ENCODE measurements around the gene PLEKHH2.
A peak's percentile ranks its signal among the peaks of the same experiment; 100 is the strongest.

Gene PLEKHH2

DNA sequence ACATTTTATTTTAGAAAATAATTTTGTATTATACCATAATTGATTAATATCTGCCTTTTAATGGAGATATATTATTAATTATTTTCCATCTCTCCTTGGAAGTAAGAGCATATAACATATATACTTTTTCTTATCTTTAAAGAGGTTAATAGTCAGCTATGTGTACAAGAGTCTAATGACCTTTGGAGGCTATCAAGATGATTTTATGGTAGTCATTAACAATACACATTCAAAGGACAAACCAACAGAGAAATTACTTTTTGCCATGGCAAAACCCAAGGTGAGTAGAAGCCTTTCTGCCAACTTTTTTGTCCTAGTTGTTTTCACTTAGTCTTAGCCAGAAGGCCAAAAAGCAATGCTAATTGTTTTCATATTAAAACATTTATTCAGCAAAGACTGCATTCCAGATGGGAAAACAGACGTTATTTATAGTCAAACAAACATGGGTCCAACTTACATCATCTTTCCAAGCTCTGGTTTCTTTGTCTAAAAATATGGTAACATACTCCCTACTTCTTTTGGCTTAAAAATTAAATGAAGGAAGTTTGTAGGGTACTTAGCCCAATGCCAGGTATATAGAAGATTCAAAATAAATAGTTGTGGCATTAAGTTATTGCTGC, 127.1 kb downstream of the PLEKHH2 start:
- no peak for DNase-seq

DNA sequence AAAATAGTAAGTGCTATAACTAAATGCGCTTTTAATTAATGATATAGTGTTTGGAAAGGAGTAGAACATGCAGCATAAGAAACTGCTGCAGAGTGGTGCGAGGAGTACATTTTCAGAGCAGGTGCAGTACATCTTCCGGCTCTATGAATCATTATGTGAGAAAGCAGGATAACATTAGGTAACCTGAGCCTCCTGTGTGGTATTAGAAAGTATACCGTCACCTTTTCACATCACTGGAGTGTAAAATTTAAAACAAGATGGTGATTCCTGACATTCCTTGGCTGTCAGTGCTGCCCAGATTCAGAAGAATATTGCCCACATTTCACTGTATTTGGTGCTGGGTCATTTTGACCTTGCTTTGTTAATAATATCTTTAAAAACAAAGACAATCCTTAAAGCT, 128.9 kb downstream of the PLEKHH2 start:
- DNase-seq, result no peak

DNA sequence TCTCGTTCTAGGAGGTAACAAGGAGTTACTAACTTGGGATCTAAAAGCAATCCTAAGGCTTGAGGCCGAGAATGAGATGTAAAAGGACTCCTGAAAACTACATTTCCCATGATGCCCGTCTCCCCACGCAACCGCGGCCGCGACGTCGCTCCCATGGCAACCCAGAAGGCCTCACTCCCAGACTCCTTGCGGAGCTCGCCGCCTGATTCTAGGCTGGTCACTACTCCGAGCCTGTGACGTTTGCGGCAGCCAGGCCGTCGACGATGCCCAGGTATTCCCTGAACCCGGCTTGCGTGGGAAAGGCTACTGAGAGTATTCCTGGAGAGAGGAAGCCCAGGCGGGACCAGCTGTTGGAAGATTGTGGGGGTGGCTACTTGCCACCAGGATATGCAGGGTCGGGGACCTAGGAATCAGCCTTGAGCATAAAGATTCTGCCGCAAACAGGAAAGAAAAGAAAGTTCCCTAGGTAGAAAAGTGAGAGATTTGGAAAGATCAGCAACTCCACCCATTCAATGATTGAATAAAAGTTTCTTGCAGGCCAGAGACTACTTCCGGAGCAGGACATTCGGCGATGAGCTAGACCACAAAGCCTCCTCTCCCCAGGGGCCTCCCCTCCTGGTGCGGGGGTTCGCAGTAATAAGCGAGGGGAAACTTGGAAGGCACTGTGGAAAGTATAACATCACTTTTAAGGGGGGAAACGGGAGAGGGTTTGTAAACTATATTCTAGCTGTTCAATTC, 137.0 kb downstream of the PLEKHH2 start, which contains the start of gene DYNC2LI1:
DYNC2LI1 (plus strand) TSS at position 164 of the 738 bp plus-strand sequence; CDS start at position 264, 100 bp downstream.
- peak; percentile 70 to 75 for DNase-seq

DNA sequence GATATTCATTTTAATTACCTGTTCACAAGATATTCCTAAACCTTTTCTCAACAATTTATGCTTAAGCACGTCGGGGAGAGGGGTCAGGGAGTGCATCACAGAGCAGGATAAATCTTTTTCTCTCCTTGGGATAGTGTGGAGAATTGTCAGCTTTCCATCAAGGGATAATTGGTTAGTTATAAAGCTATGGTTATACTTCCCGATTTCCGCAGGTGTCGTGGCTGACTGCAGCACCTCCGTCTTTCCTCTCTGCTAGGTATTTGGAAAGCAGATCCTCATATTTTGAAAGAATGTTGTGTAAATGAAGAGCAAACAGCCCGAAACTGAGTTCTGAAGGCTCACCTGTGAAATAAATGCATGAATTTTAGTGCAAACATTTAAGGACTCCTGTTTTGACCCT, 137.6 kb downstream of the PLEKHH2 start:
- no peak for DNase-seq

DNA sequence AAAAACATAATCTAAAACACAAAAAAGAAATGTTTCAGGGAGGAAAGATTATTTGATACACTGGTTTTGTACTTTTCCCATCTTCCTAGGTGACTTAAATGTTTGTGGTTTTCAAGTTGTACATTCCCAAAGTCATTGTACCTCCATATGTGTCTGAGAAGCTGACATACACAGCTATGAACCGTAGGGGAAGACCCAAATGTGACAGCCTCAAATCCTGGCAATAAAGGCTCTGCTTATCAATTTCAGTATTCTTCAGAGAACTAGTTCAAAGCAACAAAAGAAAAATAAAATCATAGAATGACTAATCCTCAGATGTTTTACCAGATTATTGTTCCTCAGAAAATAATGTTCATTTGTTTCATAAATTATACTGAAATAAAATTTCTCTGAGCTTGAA, 139.3 kb downstream of the PLEKHH2 start:
- no peak for DNase-seq

DNA sequence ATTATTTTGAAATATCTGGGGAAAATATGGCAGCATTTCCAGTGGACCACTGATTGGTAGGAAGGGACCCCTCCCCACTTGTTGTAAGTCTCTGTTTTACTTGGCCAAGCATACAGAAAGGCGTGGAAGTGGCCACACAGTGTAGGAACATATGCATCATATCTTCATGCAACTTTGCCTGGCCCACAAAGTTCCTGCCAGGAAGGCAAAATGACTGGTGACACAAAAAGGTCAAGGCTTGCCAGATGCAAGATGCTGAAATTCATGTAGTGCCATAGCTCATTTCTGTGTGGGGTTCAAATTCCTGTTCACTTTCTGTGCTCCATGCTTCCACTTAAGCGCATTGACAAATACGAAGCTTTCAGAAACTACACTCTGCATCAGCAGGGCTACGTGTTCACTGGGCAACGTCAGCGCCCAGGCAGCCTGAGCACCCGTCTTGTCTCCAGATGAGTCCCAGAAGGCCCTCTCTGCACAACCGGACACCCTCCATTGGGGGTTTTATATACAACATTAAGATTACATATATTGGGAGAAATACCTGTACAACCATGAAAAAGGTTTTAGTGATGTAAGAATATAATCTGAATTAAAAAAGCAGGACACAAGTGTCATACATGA, 140.4 kb downstream of the PLEKHH2 start:
- no peak for DNase-seq

DNA sequence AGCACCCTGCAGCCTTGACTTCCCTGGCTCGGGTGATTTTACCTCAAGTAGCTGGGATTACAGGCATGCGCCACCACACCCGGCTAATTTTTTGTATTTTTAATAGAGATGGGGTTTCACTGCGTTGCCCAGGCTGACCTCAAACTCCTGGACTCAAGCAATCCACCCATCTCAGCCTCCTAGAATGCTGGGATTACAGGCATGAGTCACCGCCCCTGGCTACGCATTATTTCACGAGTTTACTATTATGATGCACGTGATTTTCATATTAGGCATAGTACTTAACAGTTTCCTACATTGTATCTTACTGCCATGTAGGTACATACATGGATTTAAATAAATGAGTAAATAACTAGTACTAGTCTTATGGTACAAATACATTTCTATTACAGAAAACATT, 141.2 kb downstream of the PLEKHH2 start:
- no peak for DNase-seq

DNA sequence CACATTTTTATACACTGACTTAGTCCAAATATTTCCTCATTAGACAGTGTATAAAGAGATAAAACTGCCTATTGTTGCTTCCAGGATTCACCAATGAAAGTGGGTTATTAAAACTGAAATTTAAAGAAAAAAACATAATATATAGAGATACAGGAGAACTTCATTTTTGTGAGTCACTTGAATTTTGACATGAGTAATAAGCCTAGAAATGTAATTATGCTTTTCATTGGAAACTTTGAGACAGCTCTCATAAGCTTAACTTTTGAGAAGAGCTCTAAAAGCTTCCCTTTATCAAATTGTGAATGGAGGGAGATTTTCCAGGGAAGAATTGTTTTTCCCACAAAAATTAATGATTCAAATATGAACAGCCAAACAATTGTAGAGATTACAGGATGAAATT, 150.8 kb downstream of the PLEKHH2 start:
- no peak for DNase-seq

DNA sequence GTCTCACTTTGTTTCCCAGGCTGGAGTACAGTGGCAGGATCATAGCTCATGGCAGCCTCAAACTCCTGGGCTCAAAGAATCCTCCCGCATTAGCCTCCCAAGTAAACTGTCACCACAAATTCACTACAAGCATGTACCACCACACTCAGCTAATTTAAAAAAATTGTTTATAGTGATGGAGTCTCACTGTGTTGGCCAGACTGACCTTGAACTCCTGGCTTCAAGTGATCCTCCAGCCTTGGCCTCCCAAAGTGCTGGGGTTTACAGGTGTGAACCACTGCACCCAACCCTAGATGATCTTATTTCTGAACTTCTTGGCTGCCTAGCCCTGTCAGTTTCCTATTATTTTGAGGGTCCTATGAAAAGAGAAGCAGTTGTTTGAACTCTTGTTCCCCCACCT, 151.6 kb downstream of the PLEKHH2 start:
- DNase-seq, result no peak

DNA sequence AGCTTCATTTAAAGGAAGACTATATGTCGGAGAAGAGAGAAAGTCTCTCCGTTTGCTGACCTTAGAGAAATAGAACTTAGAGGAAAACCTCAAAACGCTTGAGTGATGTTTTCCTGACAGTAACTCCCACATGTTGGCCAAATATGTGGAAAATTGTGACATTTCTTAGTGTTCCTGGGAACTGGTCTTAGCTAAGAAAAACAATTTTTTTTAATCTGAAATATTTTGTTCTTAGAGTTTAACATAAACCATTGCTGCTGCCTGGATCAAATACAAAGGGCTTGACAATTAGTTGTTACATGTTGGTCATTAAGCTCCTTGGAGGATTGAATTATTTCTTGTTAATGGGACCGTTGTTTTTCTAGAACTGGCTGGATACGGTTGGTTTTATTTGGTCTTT, 153.1 kb downstream of the PLEKHH2 start:
- DNase-seq, result no peak

DNA sequence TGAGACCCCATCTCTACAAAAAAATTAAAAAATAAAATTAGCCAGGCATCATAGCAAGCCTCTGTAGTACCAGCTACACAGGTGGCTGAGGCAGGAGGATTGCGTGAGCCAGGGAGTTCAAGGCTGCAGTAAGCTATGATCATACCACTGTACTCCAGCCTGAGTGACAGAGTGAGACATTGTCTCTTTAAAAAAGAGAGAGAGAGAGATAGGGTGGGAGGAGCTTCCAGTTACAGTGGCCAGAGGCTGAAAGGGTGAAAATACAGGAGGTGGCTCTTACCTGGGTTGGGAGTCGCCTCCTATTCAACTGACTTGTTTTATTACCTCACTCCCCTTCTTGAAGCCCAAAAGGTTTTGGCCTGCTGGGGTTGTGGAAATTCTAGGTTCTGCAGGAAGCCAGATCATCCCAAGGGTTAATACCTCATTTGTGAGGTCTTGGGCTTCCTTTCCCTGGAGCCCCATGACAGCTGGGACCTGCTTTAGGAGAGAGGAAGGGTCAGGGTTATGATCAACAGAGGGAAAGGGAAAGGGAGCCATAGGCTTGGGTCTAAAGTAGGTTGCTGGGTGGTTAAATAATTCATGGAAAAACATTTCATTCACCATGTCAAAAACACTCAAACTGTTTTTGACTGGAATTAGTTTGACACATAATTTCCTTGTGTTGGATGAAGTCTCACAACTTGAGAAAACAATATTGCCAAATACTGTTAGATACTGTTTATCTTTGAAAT, 154.1 kb downstream of the PLEKHH2 start:
- no peak for DNase-seq

DNA sequence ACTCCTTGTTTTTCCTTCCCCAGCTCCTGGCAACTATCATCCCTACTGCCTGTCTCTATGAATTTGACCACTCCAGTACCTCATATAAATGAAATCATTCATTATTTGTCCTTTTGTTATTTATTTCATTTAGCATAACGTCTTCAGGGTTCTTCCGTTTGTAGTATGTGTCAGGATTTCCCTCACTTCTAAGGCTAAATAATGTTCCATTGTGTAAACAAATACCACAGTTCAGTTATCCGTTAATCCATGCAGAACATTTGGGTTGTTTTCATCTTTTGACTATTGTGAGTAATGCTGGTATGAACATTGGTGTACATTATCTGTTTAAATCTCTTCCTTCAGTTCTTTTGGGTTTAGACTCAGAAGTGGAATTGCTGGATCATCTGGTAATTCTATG, 155.6 kb downstream of the PLEKHH2 start:
- DNase-seq, result no peak

DNA sequence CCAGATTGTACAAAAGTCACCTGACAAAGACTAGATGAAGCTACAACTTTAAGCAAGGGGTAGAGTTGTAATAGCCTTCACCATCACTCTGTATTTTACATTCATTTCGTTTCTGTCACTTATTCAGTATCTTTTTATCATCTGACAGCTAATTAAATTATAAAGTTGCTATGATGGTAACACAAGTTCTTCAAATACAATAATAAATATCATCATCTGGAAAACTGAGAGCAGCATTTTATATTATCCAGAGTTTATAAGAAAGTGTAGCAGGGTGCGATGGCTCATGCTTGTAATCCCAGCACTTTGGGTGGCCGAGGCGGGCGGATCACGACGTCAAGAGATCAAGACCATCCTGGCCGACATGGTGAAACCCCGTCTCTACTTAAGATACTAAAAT, 157.9 kb downstream of the PLEKHH2 start:
- DNase-seq, result no peak

DNA sequence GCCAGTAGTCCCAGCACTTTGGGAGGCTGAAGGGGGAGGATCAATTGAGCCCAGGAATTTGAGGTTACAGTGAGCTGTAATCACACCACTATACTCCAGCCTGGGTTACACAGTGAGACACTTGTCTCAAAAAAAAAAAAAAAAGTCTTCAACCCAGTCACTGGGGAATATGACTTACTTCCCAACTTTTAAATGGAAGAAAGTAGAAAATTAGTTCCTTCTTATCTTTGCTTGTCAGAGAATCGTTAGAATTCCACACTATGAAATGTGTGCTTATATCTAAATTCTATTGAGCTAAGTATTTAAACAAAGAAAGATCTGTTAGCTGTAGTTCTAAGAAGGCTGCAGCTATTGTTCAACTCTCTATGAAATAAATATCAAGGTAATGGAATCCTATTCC, 159.1 kb downstream of the PLEKHH2 start:
- no peak for DNase-seq

DNA sequence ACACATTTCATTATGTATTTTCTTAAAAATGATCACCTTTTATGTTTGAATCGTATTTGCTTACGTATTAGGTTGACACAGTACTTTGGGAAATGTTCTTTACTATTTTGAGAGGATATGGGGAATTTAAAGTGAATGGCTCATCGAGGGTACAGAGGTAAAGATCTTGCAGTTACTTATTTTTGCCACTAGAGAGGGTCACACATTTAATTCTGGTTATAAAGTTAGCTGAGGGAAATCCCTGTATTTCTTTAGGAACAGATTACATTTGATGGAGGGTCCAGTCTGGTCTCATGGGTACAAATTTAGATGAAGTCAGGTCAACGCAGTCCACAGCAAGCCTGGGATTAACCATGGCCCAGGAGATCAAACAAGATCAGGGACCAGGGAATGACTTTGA, 161.2 kb downstream of the PLEKHH2 start:
- DNase-seq, result no peak

DNA sequence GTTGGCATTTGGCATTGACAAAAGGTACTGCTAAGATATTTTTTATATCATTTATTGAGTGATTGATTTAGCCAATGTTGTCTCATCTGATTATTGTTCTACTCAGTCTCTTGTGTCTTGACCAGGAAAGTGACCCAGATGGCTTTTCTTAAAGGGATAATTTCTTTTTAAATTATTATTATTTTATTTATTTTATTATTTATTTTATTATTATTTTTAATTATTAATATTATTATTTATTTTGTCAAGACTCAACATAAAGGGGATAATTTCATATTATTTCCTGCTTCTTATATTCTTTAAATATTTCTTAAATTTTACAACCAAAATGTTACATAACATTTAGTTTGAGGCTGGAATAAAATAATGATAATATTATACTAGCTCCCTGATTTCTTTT, 163.8 kb downstream of the PLEKHH2 start:
- no peak for DNase-seq

DNA sequence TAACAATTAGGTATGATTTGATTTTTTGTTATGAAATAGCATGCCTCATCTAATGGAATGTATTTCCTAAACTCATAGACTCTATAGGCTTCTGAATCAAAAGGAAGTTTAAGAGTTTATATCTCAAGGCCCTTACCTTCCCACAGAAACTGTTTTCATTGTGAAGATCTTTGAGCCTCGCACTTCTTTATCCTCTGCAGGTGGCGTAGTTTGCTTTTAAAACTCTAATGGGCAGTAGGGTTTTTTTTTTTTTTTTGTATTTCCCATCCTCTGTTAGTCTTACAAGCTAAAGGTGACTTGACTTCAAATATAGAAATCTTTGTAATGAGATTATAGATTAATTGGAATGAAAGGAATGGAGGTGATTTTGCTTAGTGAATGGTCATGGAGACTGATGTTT, 165.1 kb downstream of the PLEKHH2 start:
- DNase-seq, result no peak

DNA sequence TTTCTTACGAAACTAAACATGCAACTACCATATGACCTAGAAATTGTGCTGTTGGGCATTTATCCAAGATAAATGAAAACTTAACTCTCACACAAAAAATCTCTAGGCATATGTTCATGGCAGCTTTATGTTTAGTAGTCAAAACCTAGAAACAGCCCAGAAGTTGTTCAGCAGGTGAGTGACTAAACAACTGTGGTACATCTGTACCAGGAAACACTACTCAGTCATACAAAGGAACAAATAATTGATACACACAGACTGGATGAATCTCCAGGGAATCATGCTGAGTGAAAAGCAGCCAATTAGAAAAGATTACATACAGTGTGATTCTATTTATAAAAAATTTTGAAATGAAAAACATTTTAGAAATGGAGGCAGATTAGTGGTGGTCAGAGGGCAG, 166.1 kb downstream of the PLEKHH2 start:
- DNase-seq, result no peak

DNA sequence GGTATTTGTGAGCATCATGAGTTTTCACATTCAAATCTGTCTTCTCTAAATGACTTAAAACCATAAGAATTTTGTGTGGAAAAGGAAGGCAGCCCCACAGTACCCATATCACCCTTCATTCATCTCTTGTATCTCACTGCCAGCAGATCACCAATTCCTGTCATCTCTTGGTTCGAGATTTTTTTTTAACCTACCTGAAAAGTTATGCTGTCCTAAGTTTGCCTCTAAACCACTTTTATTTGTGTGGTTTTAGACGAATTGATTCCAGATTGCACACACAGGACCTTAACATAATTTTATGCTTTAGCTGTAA, 169.6 kb downstream of the PLEKHH2 start:
- no peak for DNase-seq

DNA sequence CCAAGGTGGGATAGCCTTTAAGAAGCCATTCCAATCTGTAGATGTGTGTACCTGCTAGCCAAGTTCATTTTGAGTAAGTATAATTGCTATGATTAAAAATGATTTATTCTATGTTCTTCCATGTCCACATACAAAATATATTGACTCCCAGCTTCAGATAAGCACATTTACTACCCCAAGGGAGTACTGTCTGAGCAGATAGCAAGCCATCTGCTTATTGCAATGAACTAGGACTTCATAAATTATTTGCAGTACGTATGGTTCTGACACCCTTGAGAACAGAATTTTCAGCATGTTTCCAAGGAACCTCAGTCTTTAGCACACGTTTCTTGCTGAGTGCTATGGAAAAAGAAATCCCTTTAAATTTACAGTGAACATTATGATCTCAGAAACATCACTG, 173.4 kb downstream of the PLEKHH2 start:
- no peak for DNase-seq

DNA sequence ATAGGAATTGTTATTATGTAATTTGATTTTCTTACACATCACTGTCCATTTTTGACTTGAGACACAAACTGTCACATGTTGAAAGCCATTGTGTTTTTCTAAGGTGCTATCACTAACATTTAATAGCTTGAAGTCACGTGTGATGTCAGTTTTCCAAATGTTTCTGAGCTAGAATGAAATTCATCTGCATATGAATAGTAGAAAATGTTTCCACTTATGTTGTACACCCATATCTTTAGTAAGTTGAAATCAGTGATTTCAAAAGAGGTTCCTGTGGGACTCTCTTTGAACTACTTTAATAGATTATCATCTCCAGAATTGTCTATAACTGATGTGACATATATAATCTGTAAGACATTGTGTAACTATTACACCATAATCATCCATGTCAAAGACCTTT, 173.8 kb downstream of the PLEKHH2 start:
- DNase-seq, result no peak

DNA sequence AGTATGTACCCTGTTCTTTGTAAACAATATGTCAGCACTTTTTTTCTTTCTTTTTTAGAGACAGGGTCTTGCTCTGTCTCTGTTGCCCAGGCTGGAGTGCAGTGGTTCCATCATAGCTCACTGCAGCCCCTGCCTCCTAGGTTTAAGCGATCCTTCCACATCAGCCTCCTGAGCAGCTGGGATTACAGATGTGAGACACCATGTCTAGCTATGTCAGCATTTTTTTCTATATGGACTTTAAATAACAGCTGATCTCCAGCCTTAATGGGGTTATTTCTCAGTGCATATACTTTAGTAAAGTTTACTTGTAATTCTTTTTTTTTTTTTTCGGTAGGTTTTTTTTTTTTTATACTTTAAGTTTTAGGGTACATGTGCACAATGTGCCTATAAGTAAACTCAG, 174.9 kb downstream of the PLEKHH2 start:
- DNase-seq, result no peak

DNA sequence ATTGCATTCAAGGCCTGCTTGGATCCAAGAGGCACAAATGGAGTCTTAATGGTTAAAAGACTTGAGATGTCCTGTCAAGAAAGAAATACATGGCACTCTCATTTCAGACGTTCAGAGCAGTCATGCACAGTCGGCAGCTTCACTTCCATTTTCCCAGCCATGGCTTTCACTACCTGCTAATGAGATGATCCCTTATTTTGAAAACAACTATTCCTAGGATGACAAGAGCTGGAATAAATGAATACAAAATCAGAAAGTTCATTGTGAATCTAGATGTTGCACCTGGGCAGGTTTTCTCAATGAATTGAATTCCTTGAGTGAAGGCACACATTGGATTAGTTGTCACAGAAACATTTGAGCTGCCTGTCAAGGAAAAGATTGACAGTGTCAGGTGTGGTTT, 175.9 kb downstream of the PLEKHH2 start:
- no peak for DNase-seq

DNA sequence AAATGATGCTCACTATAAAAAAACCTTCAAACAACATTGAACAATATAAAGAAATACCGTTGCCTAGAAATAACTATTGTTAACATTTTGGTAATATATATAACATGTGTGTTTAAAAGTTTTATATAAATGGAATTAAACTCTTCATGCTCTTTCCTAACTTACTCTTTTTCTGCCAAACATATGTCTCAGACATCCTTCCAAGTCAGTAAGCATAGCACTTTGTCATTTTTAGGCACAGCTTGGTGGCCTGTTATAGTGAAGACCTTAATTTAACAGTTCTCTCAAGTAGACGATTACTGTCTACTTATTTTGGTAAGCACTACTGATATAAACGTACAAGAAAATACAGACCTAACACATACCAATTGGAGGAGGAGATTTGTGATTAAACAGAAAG, 177.7 kb downstream of the PLEKHH2 start:
- no peak for DNase-seq

Measured in activated CD4-positive, alpha-beta T cell treated with anti-CD3 and anti-CD28 coated beads for 4 hours (primary cell).